IPS-15b (cell line): ENCODE results near the gene NEUROG1.
"Not testable (repeated sequence)": the region's sequence is repeated elsewhere in the genome, so short reads cannot be mapped to it uniquely, and the experiment has no call there.

Experiments
- H3K27me3 ChIP-seq: one replicate; pipeline ENCODE4 v1.6.1; 2013; ENCODE audit warnings: low read length; ENCODE audit not compliant: control insufficient read depth, insufficient read depth
- H3K36me3 ChIP-seq: one replicate; pipeline ENCODE4 v1.6.1; 2013; ENCODE audit warnings: low read length; ENCODE audit not compliant: control insufficient read depth, insufficient read depth
- H3K4me1 ChIP-seq: one replicate; pipeline ENCODE4 v1.6.1; 2013; ENCODE audit warnings: mild to moderate bottlenecking, low read length; ENCODE audit not compliant: control insufficient read depth, insufficient read depth
- H3K4me3 ChIP-seq: one replicate; pipeline ENCODE4 v1.5.1; 2013; ENCODE audit warnings: low read depth, low read length
- H3K9ac ChIP-seq: one replicate; pipeline ENCODE4 v1.6.1; 2013; ENCODE audit warnings: low read depth, mild to moderate bottlenecking, low read length
- H3K9me3 ChIP-seq: one replicate; pipeline ENCODE4 v1.6.1; 2013; ENCODE audit warnings: mild to moderate bottlenecking, low read length; ENCODE audit not compliant: control insufficient read depth, insufficient read depth

NEUROG1 gene

GRCh38 chr5:135529576-135529975 is 6.2 kb downstream of the NEUROG1 start:
- H3K27me3 ChIP-seq = peaks cover 99% of the 10 kb centered on the region
- not testable (repeated sequence) for H3K9me3 ChIP-seq, H3K4me3 ChIP-seq, H3K9ac ChIP-seq, H3K4me1 ChIP-seq, H3K36me3 ChIP-seq

- Histone ChIP-seq H3K4me1 (no peaks in the 10 kb centered on the region), H3K4me3 (no peak overlapping the region), H3K9me3 (no peaks in the 10 kb centered on the region), H3K27me3 (peaks cover 78% of the 10 kb centered on the region), H3K36me3 (no peaks in the 10 kb centered on the region), H3K9ac (no peak overlapping the region)
These were observed 8.8 kb downstream of the NEUROG1 start for GRCh38 chr5:135526924-135527323.

GRCh38 chr5:135521964-135522363 is 13.8 kb downstream of the NEUROG1 start:
- no peaks in the 10 kb centered on the region for H3K4me1 ChIP-seq
- H3K36me3 ChIP-seq = no peaks in the 10 kb centered on the region
- no peak overlapping the region for H3K9ac ChIP-seq
- H3K4me3 ChIP-seq = no peak overlapping the region
- no peaks in the 10 kb centered on the region for H3K9me3 ChIP-seq
- H3K27me3 ChIP-seq = peaks cover 37% of the 10 kb centered on the region

GRCh38 chr5:135517631-135518030 is 18.1 kb downstream of the NEUROG1 start:
- no peak overlapping the region for H3K9ac ChIP-seq
- peaks cover 22% of the 10 kb centered on the region for H3K27me3 ChIP-seq
- H3K9me3 ChIP-seq = no peaks in the 10 kb centered on the region
- H3K36me3 ChIP-seq = no peaks in the 10 kb centered on the region
- H3K4me1 ChIP-seq = no peaks in the 10 kb centered on the region
- H3K4me3 ChIP-seq = no peak overlapping the region

GRCh38 chr5:135514116-135514515 is 21.6 kb downstream of the NEUROG1 start:
- Histone ChIP-seq H3K9ac (no peak overlapping the region), H3K27me3 (peaks cover 43% of the 10 kb centered on the region), H3K4me1 (no peaks in the 10 kb centered on the region), H3K36me3 (no peaks in the 10 kb centered on the region), H3K4me3 (no peak overlapping the region), H3K9me3 (no peaks in the 10 kb centered on the region)

- no peaks in the 10 kb centered on the region for H3K9me3 ChIP-seq
These were observed 23.8 kb downstream of the NEUROG1 start for GRCh38 chr5:135511761-135512575.

GRCh38 chr5:135509995-135510394 is 25.8 kb downstream of the NEUROG1 start:
- H3K9me3 ChIP-seq = no peaks in the 10 kb centered on the region
- no peak overlapping the region for H3K9ac ChIP-seq
- H3K36me3 ChIP-seq = no peaks in the 10 kb centered on the region
- H3K27me3 ChIP-seq = peaks cover 64% of the 10 kb centered on the region
- H3K4me1 ChIP-seq = peaks cover 3% of the 10 kb centered on the region
- no peak overlapping the region for H3K4me3 ChIP-seq

More at GRCh38 chr5:135511761-135512575, 23.8 kb downstream of the NEUROG1 start:
- Histone ChIP-seq H3K36me3 (no peaks in the 10 kb centered on the region), H3K4me3 (no peak overlapping the region), H3K9ac (no peak overlapping the region), H3K27me3 (peaks cover 62% of the 10 kb centered on the region), H3K4me1 (peaks cover 3% of the 10 kb centered on the region)

- no peak overlapping the region for H3K4me3 ChIP-seq
- no peaks in the 10 kb centered on the region for H3K9me3 ChIP-seq
- H3K27me3 ChIP-seq = peaks cover 70% of the 10 kb centered on the region
- H3K4me1 ChIP-seq = peaks cover 3% of the 10 kb centered on the region
- H3K9ac ChIP-seq = no peak overlapping the region
- H3K36me3 ChIP-seq = no peaks in the 10 kb centered on the region
These were observed 27.2 kb downstream of the NEUROG1 start for GRCh38 chr5:135508496-135509005.

- H3K4me3 ChIP-seq = no peak overlapping the region
- H3K27me3 ChIP-seq = peaks cover 78% of the 10 kb centered on the region
- no peaks in the 10 kb centered on the region for H3K9me3 ChIP-seq
- H3K36me3 ChIP-seq = no peaks in the 10 kb centered on the region
- H3K9ac ChIP-seq = no peak overlapping the region
- H3K4me1 ChIP-seq = peaks cover 3% of the 10 kb centered on the region
These were observed 29.8 kb downstream of the NEUROG1 start for GRCh38 chr5:135505973-135506372.

- peaks cover 3% of the 10 kb centered on the region for H3K4me1 ChIP-seq
- no peak overlapping the region for H3K9ac ChIP-seq
- no peaks in the 10 kb centered on the region for H3K9me3 ChIP-seq
- no peak overlapping the region for H3K4me3 ChIP-seq
- H3K27me3 ChIP-seq = peaks cover 75% of the 10 kb centered on the region
- H3K36me3 ChIP-seq = no peaks in the 10 kb centered on the region
These were observed 31.4 kb downstream of the NEUROG1 start for GRCh38 chr5:135504376-135504775.

GRCh38 chr5:135503871-135504270 is 31.9 kb downstream of the NEUROG1 start:
- peaks cover 2% of the 10 kb centered on the region for H3K4me1 ChIP-seq
- no peaks in the 10 kb centered on the region for H3K36me3 ChIP-seq
- H3K4me3 ChIP-seq = no peak overlapping the region
- no peaks in the 10 kb centered on the region for H3K9me3 ChIP-seq
- H3K27me3 ChIP-seq = peaks cover 75% of the 10 kb centered on the region
- H3K9ac ChIP-seq = no peak overlapping the region

- H3K9ac ChIP-seq = no peak overlapping the region
- H3K9me3 ChIP-seq = no peaks in the 10 kb centered on the region
- no peak overlapping the region for H3K4me3 ChIP-seq
- no peaks in the 10 kb centered on the region for H3K36me3 ChIP-seq
- H3K27me3 ChIP-seq = peaks cover 75% of the 10 kb centered on the region
- no peaks in the 10 kb centered on the region for H3K4me1 ChIP-seq
These were observed 32.8 kb downstream of the NEUROG1 start for GRCh38 chr5:135502836-135503520.
